ENCODE results near the gene RUSF1. TPM values are rescaled to one million over a fixed set of nuclear protein-coding genes. Genes with fewer than 3 reads are reported as not detected.

RUSF1 gene
- total RNA-seq, 1 experiment from 2014 or later: 39.9 TPM

- DNase-seq (no peak), ATAC-seq (no peak)
- BruUV-seq (replicated peaks): no TSS peak
- ChIA-PET CTCF (no interaction called here), POLR2A (ENCODE audit: unreplicated experiment) (no interaction called here)
- Histone ChIP-seq H3K9me3 (ENCODE audit: low read length) (no peaks in the 10 kb centered on the region), H3K4me2 (ENCODE audit: low read length) (no peak overlapping the region), H3K27ac (ENCODE audit: low read length) (no peak overlapping the region), H4K20me1 (ENCODE audit: low read length) (no peaks in the 10 kb centered on the region), H2AFZ (ENCODE audit: low read length) (no peak overlapping the region), H3K79me2 (ENCODE audit: low read length) (no peaks in the 10 kb centered on the region), H3K9me2 (replicated peaks; ENCODE audit: low read length) (no peaks in the 10 kb centered on the region), H3K9ac (ENCODE audit: low read length) (no peak overlapping the region), H3F3A (ENCODE audit: low read length, unreplicated experiment) (no peaks in the 10 kb centered on the region), H3K4me3 (ENCODE audit: low read length) (no peak overlapping the region), H3K27me3 (ENCODE audit: low read length) (no peaks in the 10 kb centered on the region), H3K36me3 (ENCODE audit: low read depth, low read length) (no peaks in the 10 kb centered on the region), H3K4me1 (ENCODE audit: insufficient read depth, low read length) (no peaks in the 10 kb centered on the region; the same call in 1 of the 2 replicates)
- TF ChIP-seq EZH2 (IDR thresholded peaks at IDR 0.05; ENCODE audit: low read length, unreplicated experiment) (no peak), EZH2phosphoT487 (IDR thresholded peaks at IDR 0.05; ENCODE audit: borderline replicate concordance, low read length) (no peak), CTCF (conservative IDR thresholded peaks at IDR 0.05; ENCODE audit: low read depth, low read length) (no peak)
- intact Hi-C loops (cut with micrococcal nuclease): no loop called here
Observed at GRCh38 chr16:31473264-31473984, 34.8 kb downstream of the RUSF1 start.

- H2AFZ ChIP-seq (ENCODE audit: low read length): peak overlapping the region; percentile 91
- H3K27me3 ChIP-seq (ENCODE audit: low read length): no peaks in the 10 kb centered on the region
- H3K27ac ChIP-seq (ENCODE audit: low read length): no peak overlapping the region
- POLR2A ChIA-PET (ENCODE audit: unreplicated experiment): no interaction called here
- peak overlapping the region; percentile 85 for H3K4me2 ChIP-seq (ENCODE audit: low read length)
- intact Hi-C loops (cut with micrococcal nuclease): no loop called here
- H3K9me2 ChIP-seq (replicated peaks; ENCODE audit: low read length): no peaks in the 10 kb centered on the region
- no peaks in the 10 kb centered on the region for H3K9me3 ChIP-seq (ENCODE audit: low read length)
- H3K79me2 ChIP-seq (ENCODE audit: low read length): no peaks in the 10 kb centered on the region
- BruUV-seq (replicated peaks): no TSS peak
- H3K9ac ChIP-seq (ENCODE audit: low read length): peak overlapping the region; percentile 65
- H3K36me3 ChIP-seq (ENCODE audit: low read depth, low read length): no peaks in the 10 kb centered on the region
- H3K4me1 ChIP-seq (ENCODE audit: insufficient read depth, low read length): no peaks in the 10 kb centered on the region; the same call in 1 of the 2 replicates
- no peaks in the 10 kb centered on the region for H3F3A ChIP-seq (ENCODE audit: low read length, unreplicated experiment)
- ATAC-seq: peak; percentile 81
- DNase-seq: peak; percentile 69
- H4K20me1 ChIP-seq (ENCODE audit: low read length): no peaks in the 10 kb centered on the region
- TF ChIP-seq EZH2 (IDR thresholded peaks at IDR 0.05; ENCODE audit: low read length, unreplicated experiment): no peak
- no peak for TF ChIP-seq EZH2phosphoT487 (IDR thresholded peaks at IDR 0.05; ENCODE audit: borderline replicate concordance, low read length)
- TF ChIP-seq CTCF (conservative IDR thresholded peaks at IDR 0.05; ENCODE audit: low read depth, low read length): peak; percentile 74
- CTCF ChIA-PET: no interaction called here
- H3K4me3 ChIP-seq (ENCODE audit: low read length): peak overlapping the region; percentile 73
Observed at GRCh38 chr16:31472709-31473203, 35.4 kb downstream of the RUSF1 start.

All from PC-3 (cell line).